ENCODE measurements around the gene SKI. TPM values are rescaled to one million over a fixed set of nuclear protein-coding genes. Genes with fewer than 3 reads are reported as not detected.

Gene SKI
- total RNA-seq, 1 donor from 2014 or later = 90.0 TPM

GRCh38 chr1:2288816-2289536, 60.9 kb downstream of the SKI start:
- ATAC-seq (no peak), DNase-seq (no peak)
- H3K27ac ChIP-seq = no peak overlapping the region
- no peaks in the 10 kb centered on the region for H3K27me3 ChIP-seq (ENCODE audit: low read depth)
- H3K9me3 ChIP-seq = no peaks in the 10 kb centered on the region
- intact Hi-C loops (cut with DNase I) = no loop called here
- no peaks in the 10 kb centered on the region for H3K36me3 ChIP-seq
- no peak for TF ChIP-seq CTCF (IDR thresholded peaks at IDR 0.05)
- H3K4me3 ChIP-seq = no peak overlapping the region
- peaks cover 72% of the 10 kb centered on the region for H3K4me1 ChIP-seq

GRCh38 chr1:2289607-2290006, 61.5 kb downstream of the SKI start:
- Histone ChIP-seq H3K27me3 (ENCODE audit: low read depth) (no peaks in the 10 kb centered on the region), H3K36me3 (no peaks in the 10 kb centered on the region), H3K27ac (peak overlapping the region; percentile 88), H3K9me3 (no peaks in the 10 kb centered on the region), H3K4me1 (peaks cover 77% of the 10 kb centered on the region), H3K4me3 (no peak overlapping the region)
- no peak for TF ChIP-seq CTCF (IDR thresholded peaks at IDR 0.05)
- no peak for DNase-seq
- intact Hi-C loops (cut with DNase I) = no loop called here
- ATAC-seq = peak in 1 of 2 donors; percentile 1

- intact Hi-C loops (cut with DNase I) = no loop called here
- Histone ChIP-seq H3K36me3 (no peaks in the 10 kb centered on the region), H3K4me3 (peak overlapping the region; percentile 45), H3K9me3 (no peaks in the 10 kb centered on the region), H3K27me3 (ENCODE audit: low read depth) (no peaks in the 10 kb centered on the region), H3K4me1 (peaks cover 77% of the 10 kb centered on the region), H3K27ac (peak overlapping the region; percentile 88)
- ATAC-seq (peak; percentile 42 to 68), DNase-seq (no peak)
- TF ChIP-seq CTCF (IDR thresholded peaks at IDR 0.05) = no peak
Observed at GRCh38 chr1:2290171-2290578, 62.1 kb downstream of the SKI start.

GRCh38 chr1:2290595-2291510, 62.7 kb downstream of the SKI start:
- ATAC-seq = peak; percentile 81 to 84
- intact Hi-C loops (cut with DNase I) = no loop called here
- Histone ChIP-seq H3K4me1 (peaks cover 83% of the 10 kb centered on the region), H3K27ac (peak overlapping the region; percentile 88), H3K9me3 (no peaks in the 10 kb centered on the region), H3K27me3 (ENCODE audit: low read depth) (no peaks in the 10 kb centered on the region), H3K36me3 (no peaks in the 10 kb centered on the region), H3K4me3 (peak overlapping the region; percentile 45)
- peak; percentile 89 for DNase-seq
- TF ChIP-seq CTCF (IDR thresholded peaks at IDR 0.05) = no peak

GRCh38 chr1:2291577-2291976, 63.5 kb downstream of the SKI start:
- Histone ChIP-seq H3K27me3 (ENCODE audit: low read depth) (no peaks in the 10 kb centered on the region), H3K4me1 (peaks cover 90% of the 10 kb centered on the region), H3K4me3 (peak overlapping the region; percentile 45), H3K9me3 (no peaks in the 10 kb centered on the region), H3K27ac (peak overlapping the region; percentile 88), H3K36me3 (no peaks in the 10 kb centered on the region)
- no peak for ATAC-seq
- DNase-seq = no peak
- intact Hi-C loops (cut with DNase I) = no loop called here
- no peak for TF ChIP-seq CTCF (IDR thresholded peaks at IDR 0.05)

Measured in lower lobe of right lung (tissue), 2 donors.